Activated naive CD8-positive, alpha-beta T cell treated with anti-CD3 and anti-CD28 coated beads, Interleukin-2, amount 50 U/mL, for 24 hours (primary cell): ENCODE results near the gene APPL2.

Experiments used
- ATAC-seq: fragments of 150-1000 bp; cut with Tn5 transposase; one replicate; pipeline ENCODE4 v1.10.0; 2021
- DNase-seq: peaks from one replicate; pipeline ENCODE4 v3.0.0; 2021
- H3K27ac Mint-ChIP-seq: one replicate; pipeline ENCODE4 v1.8.0; 2021; ENCODE audit warnings: mild to moderate bottlenecking, mixed read lengths
- H3K27me3 Mint-ChIP-seq: one replicate; pipeline ENCODE4 v1.8.0; 2021; ENCODE audit warnings: mixed read lengths
- H3K36me3 Mint-ChIP-seq: one replicate; pipeline ENCODE4 v1.8.0; 2021; ENCODE audit warnings: low read depth, mixed read lengths
- H3K4me1 Mint-ChIP-seq: one replicate; pipeline ENCODE4 v1.8.0; 2021; ENCODE audit warnings: mixed read lengths
- H3K4me3 Mint-ChIP-seq: one replicate; pipeline ENCODE4 v1.8.0; 2021; ENCODE audit warnings: mild to moderate bottlenecking, moderate library complexity, mixed read lengths
- H3K9me3 Mint-ChIP-seq: one replicate; pipeline ENCODE4 v1.8.0; 2021; ENCODE audit warnings: mixed read lengths

The APPL2 gene

GRCh38 chr12:105235732-105236476 lies at the start of gene APPL2:
TSS of gene APPL2 (minus strand) at chr12:105236174. CDS start at chr12:105236012, 162 bp downstream.
- DNase-seq (peak; percentile 88), ATAC-seq (peak; percentile 93)
- peak within 1 kb of the TSS; percentile 89 for H3K4me3 Mint-ChIP-seq
- H3K27ac Mint-ChIP-seq: peak within 1 kb of the TSS; percentile 87
- H3K27me3 Mint-ChIP-seq: no peaks in the 10 kb centered on the region
- no peaks in the 10 kb centered on the region for H3K36me3 Mint-ChIP-seq
- peaks cover 39% of the 10 kb centered on the region for H3K4me1 Mint-ChIP-seq
- no peaks in the 10 kb centered on the region for H3K9me3 Mint-ChIP-seq

GRCh38 chr12:105285378-105285777 lies 49.4 kb upstream of the APPL2 start:
- H3K4me1 Mint-ChIP-seq: no peaks in the 10 kb centered on the region

DNA sequence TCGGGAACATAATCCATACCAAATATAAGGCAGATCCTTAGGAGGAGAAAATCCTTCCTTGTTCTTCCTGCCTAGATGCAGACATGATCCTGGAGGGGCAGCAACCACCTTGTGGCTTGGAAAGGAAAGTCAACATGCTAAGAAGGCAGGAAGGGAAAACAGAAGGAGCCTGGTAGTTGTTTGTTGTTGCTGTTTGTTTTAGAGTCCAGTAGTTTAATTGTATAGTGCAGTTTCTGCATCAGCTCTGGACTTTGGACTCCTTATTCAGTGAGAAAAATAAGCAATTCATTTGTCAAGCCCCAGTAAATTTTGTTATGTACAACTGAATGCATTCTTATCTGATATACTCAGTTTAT lies 45.7 kb upstream of the APPL2 start:
- Mint-ChIP-seq H3K27me3 (peaks cover 8% of the 10 kb centered on the region), H3K36me3 (no peaks in the 10 kb centered on the region), H3K4me1 (no peaks in the 10 kb centered on the region), H3K4me3 (no peak overlapping the region), H3K27ac (no peak overlapping the region), H3K9me3 (no peaks in the 10 kb centered on the region)
- ATAC-seq (no peak), DNase-seq (no peak)

More at GRCh38 chr12:105285378-105285777, 49.4 kb upstream of the APPL2 start:
- Mint-ChIP-seq H3K36me3 (no peaks in the 10 kb centered on the region), H3K27me3 (peaks cover 9% of the 10 kb centered on the region), H3K4me3 (no peak overlapping the region), H3K9me3 (no peaks in the 10 kb centered on the region), H3K27ac (no peak overlapping the region)
- DNase-seq (no peak), ATAC-seq (no peak)

DNA sequence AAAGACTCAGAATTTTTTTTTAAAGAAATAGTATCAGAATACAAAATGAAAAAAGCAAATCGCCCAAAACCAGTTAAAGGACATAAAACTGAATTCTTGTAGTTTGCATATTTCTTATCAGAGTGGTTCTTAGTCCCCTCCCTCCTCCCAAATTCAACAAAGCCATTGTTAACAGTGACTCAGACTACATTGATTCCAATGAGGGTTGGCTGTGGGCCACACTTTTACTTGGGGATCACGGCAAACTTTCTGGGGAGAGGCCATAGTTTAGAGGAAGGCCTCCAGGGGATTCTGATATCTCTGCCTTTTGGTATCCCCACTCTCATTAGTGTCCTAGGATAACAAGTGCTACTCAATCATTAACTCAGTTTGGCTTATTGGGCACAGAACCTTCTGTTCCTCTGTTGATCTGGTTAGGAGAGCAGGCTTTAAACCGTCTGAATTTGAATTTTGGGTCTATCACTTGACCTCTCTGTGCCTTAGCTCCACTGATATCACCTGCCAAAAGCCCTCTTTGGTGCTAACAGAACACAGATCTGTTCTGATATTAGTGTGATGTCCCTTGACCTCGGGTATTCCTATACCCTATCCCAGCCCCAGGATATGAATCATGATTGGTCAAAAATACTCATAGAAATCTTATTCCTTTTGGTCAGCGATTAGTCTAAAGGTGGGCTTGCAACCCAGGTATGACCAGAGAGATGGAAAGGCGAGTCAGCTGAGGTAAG lies 45.2 kb upstream of the APPL2 start:
- DNase-seq: no peak
- H3K36me3 Mint-ChIP-seq: no peaks in the 10 kb centered on the region
- no peaks in the 10 kb centered on the region for H3K4me1 Mint-ChIP-seq
- no peak overlapping the region for H3K27ac Mint-ChIP-seq
- H3K9me3 Mint-ChIP-seq: no peaks in the 10 kb centered on the region
- ATAC-seq: no peak
- peaks cover 6% of the 10 kb centered on the region for H3K27me3 Mint-ChIP-seq
- no peak overlapping the region for H3K4me3 Mint-ChIP-seq

DNA sequence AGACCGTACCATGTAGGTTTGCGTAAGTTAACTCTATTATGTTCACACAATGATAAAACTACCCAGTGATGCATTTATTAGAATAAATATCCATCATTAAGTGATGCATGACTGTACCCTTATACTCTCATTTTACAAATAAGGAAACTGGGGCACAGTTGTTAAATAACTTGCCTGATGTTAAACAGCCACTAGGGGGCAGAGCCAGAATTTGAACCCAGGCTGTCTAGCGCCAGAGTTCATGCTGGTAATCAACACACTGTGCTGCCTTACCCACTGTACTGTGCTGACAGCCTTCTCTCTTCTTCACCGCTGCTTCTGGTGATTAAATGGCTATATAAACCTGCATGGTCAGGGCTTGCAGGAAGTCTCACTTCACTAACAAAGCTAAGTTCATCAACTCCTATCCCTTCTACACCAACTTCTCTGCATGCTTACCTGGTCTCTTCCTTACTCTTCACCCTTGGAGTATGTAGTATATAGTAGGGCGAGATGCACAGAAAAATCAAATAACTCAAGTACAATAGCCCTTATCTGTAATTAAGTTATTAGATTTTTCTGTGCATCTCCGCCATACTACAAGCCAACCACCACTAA lies 43.6 kb upstream of the APPL2 start:
- H3K27ac Mint-ChIP-seq: no peak overlapping the region
- H3K4me1 Mint-ChIP-seq: no peaks in the 10 kb centered on the region
- H3K27me3 Mint-ChIP-seq: peaks cover 4% of the 10 kb centered on the region
- no peak overlapping the region for H3K4me3 Mint-ChIP-seq
- no peaks in the 10 kb centered on the region for H3K9me3 Mint-ChIP-seq
- ATAC-seq (peak; percentile 75), DNase-seq (peak; percentile 32)
- H3K36me3 Mint-ChIP-seq: no peaks in the 10 kb centered on the region

DNA sequence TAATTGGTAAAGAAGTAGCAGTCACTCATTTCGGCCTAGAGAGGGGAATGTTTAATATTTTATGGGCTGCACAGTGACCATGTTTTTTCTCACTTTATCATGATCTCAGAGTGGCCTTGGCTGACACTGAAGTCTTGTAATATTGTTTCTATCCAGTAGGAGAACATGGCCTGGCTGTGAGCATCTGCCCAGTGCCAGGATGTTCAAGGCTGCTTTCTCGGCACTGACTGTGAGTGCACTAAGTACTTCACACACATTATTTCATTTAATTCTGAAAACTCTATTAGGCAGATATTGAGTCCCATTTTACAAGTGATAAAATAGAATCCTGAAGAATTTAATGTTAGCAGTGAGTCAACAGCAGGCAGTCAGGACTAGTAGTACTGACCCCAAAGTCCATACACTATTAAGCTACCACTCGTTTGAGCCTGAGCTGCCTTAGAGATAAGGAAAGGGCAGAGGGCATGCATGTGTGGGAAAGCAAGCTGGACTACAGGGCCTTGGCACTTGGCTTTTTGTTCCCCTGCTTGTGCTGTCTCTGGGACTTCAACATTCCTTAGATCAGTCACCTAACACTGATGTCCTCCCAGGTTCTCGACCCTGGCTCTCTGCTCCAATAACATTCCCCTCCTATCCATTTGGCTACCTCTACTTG lies 42.2 kb upstream of the APPL2 start:
- no peak for DNase-seq
- H3K4me1 Mint-ChIP-seq: no peaks in the 10 kb centered on the region
- peak; percentile 36 for ATAC-seq

DNA sequence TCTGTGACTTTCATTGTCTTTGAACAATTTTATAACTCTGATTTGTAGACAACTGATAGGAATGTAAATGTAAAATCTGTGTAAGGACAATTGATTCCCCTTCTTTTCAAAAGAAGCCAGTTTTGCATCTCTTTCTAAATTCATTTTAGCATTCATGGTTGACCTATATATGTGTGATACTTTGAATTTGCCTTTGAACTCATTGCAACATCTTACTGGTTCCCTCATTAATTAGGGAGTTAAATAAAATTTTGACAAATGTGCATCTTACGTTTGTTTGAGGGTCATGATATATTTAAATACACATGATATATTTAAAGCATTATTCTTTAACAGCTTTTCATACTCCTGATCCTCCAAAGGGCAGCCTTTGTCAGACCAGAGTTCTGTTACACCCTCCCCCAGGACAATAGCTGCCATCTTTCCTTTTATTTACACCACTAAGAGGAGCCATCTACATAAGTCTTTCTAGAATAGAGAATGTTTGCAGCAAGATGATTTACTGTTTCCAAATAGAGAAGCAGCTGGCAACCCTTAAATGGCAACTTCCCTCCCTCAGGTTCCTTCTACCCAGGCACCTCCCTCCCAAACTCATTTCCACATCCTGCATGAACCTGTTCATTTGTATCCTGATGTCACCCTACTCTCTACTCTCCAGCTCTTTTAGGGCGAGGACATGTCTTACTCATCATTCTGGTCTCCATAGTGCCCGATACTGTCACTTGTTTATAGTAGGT lies 40.2 kb upstream of the APPL2 start:
- DNase-seq (no peak), ATAC-seq (no peak)
- Mint-ChIP-seq H3K27me3 (peaks cover 2% of the 10 kb centered on the region), H3K9me3 (no peaks in the 10 kb centered on the region), H3K4me1 (no peaks in the 10 kb centered on the region), H3K4me3 (no peak overlapping the region), H3K27ac (no peak overlapping the region), H3K36me3 (no peaks in the 10 kb centered on the region)

More for the DNA sequence above, 42.2 kb upstream of the APPL2 start:
- H3K36me3 Mint-ChIP-seq: no peaks in the 10 kb centered on the region
- H3K9me3 Mint-ChIP-seq: no peaks in the 10 kb centered on the region
- H3K4me3 Mint-ChIP-seq: no peak overlapping the region
- H3K27me3 Mint-ChIP-seq: no peaks in the 10 kb centered on the region
- H3K27ac Mint-ChIP-seq: no peak overlapping the region

- H3K9me3 Mint-ChIP-seq: no peaks in the 10 kb centered on the region
- no peak for DNase-seq
- no peak for ATAC-seq
Observed at GRCh38 chr12:105274571-105274970, 38.6 kb upstream of the APPL2 start.

DNA sequence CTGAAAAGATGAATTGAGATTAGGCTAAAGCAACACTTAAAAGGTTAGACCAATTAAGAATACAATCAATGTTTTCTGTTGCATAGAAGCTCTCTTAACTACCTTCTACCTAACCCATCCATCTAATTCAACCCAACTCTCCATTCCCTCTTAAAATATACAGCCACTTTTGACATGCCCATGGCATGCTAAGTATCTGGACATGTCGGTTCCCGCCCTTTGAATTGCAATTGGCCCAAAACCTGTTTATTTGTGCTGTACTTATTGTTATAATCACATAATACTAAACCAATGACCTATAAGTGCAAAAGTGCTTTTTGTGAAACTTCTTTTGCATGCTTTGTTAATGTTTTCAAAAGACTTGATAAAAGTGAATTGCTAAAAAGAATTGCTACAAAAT lies 37.6 kb upstream of the APPL2 start:
- Mint-ChIP-seq H3K4me3 (no peak overlapping the region), H3K36me3 (no peaks in the 10 kb centered on the region), H3K27ac (no peak overlapping the region), H3K9me3 (no peaks in the 10 kb centered on the region), H3K4me1 (no peaks in the 10 kb centered on the region), H3K27me3 (peaks cover 2% of the 10 kb centered on the region)
- ATAC-seq (no peak), DNase-seq (no peak)

More at GRCh38 chr12:105274571-105274970, 38.6 kb upstream of the APPL2 start:
- Mint-ChIP-seq H3K4me1 (no peaks in the 10 kb centered on the region), H3K4me3 (no peak overlapping the region), H3K27ac (no peak overlapping the region), H3K36me3 (no peaks in the 10 kb centered on the region), H3K27me3 (peaks cover 2% of the 10 kb centered on the region)

DNA sequence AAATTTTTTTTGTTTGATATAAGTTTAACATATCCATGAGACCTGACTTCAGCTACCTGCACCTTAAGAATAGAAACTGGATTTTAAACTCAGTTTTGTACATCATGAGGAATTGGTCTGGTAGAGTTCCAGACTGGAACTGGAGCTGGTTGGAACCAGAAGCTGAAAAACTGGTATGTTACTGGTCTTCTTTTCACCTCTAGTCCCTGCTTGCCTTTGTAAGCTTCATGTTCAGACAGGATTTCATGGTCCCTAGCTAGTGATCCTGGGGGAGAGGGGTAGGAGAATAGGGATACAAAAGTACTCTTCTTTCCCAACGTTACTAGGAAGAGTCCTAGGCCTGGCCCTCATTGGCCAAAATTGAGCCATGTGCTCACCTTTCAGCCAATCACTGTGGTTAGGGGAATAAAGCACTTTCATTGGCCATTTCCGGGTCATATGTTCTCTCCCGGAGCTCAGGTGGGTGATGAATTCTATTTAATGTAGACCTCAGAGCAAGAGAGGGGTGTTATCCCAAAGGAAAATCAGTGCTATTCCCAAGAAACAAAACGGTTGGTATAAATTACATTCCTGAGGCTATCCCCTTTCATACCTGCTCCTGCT lies 36.9 kb upstream of the APPL2 start:
- Mint-ChIP-seq H3K4me3 (no peak overlapping the region), H3K4me1 (no peaks in the 10 kb centered on the region), H3K27me3 (peaks cover 2% of the 10 kb centered on the region), H3K36me3 (no peaks in the 10 kb centered on the region), H3K27ac (no peak overlapping the region), H3K9me3 (no peaks in the 10 kb centered on the region)
- ATAC-seq: no peak
- no peak for DNase-seq

GRCh38 chr12:105272152-105272551 lies 36.2 kb upstream of the APPL2 start:
- no peaks in the 10 kb centered on the region for H3K9me3 Mint-ChIP-seq
- H3K4me1 Mint-ChIP-seq: no peaks in the 10 kb centered on the region
- DNase-seq (no peak), ATAC-seq (no peak)
- no peak overlapping the region for H3K4me3 Mint-ChIP-seq
- no peaks in the 10 kb centered on the region for H3K36me3 Mint-ChIP-seq
- peaks cover 2% of the 10 kb centered on the region for H3K27me3 Mint-ChIP-seq
- H3K27ac Mint-ChIP-seq: no peak overlapping the region

DNA sequence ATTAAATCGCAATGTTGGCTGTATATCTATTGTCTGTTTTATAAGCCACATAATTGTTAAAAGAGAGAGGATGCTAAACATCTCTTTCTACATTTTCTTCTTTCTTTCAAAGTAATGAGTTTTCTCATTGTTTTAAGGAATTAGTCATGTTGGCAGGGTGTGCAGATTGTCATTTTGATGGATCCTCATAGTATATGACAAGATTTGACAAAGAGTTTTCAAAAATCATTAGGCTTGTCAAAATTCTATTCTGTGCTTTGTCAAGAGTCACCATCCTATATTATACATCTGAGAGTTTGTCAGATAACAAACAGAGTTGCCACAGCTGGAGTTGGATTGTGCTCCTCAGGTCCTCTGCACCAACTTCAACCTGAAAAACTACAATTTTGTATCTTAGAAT lies 35.4 kb upstream of the APPL2 start:
- ATAC-seq (no peak), DNase-seq (no peak)
- Mint-ChIP-seq H3K27me3 (peaks cover 2% of the 10 kb centered on the region), H3K9me3 (no peaks in the 10 kb centered on the region), H3K4me3 (no peak overlapping the region), H3K4me1 (no peaks in the 10 kb centered on the region), H3K27ac (no peak overlapping the region), H3K36me3 (no peaks in the 10 kb centered on the region)

GRCh38 chr12:105270671-105271255 lies 34.8 kb upstream of the APPL2 start:
- no peak for DNase-seq
- Mint-ChIP-seq H3K27ac (no peak overlapping the region), H3K4me1 (no peaks in the 10 kb centered on the region), H3K36me3 (no peaks in the 10 kb centered on the region), H3K4me3 (no peak overlapping the region), H3K9me3 (no peaks in the 10 kb centered on the region), H3K27me3 (peaks cover 2% of the 10 kb centered on the region)
- no peak for ATAC-seq
